Muscle of arm (tissue), 12 donors: ENCODE results near the gene DLGAP3. TPM values are rescaled to one million over a fixed set of nuclear protein-coding genes. Genes with fewer than 3 reads are reported as not detected.

ENCODE experiments used
- DNase-seq: peaks from one replicate; pipeline ENCODE4 v3.0.0-alpha.2; 2013
- polyA plus RNA-seq, 12 donors: library from polyadenylated mRNA; unstranded; fragments of 120-200 nt; gene quantifications; one replicate each; pipeline ENCODE4 v1.2.1, GENCODE V29; 2013; ENCODE audit not compliant: insufficient read length in 12 of 12

DLGAP3 gene
- polyA plus RNA-seq, 12 donors, result 0.07 to 3.4 (median 0.22) TPM; not detected in 2

DNA sequence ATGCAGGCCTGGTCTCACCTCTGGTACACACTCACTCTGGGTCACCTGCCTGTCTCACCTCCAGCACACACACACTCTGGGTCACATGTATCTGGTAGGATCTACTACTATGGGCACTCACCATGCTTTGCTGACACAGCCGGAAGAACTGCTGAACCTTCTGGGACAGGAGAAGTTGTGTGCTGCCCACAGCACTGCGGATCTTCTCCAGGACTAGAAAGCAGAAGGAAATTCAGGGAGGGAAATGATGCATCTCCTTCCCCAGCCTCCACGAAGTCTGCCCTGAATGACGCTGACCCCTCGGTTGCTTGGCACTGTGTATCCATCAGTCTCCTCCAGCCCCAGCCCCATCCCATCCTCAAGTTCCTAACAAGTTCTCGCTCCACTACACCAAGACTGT lies 62.0 kb downstream of the DLGAP3 start:
- no peak for DNase-seq

GRCh38 chr1:34866762-34867109 lies 62.7 kb downstream of the DLGAP3 start:
- no peak for DNase-seq

DNA sequence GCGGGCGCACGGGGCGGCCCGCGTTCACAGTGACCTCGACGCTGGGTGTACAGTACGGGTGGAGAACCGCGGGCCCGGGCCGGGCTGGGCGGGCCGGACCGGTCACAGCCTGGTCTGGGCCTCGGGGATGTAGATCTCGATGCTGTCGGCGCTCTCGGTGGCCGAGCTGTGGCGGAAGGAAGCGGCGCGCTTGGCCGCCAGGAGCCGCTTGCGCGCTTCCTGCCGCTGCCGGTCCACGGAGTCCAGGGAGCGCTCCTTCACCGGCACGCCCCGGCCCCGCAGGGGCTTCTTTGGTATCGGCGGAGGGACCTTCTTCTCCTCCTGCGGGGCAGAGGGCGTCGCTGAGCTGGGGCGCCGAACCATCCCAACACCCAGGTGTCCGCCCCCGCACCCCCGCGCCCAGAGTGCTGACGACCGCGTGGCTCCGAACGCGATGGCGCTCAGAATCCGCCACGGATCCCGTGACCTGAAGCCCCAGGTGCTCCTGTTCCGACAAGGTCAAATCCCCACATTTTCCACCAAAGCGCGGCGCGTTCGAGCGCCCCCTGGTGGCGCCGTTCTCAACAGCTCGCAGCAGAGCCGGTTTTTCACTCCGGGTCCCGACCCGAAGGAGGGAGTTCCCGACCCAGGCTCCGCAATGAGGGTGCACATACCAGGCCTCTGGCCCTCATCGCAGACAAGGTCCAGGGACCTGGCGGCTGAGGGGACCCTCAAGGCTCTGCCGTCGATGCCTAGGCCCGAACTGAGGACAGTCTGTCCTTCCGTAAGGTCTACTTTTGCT lies 63.3 kb downstream of the DLGAP3 start:
- peak; percentile 84 for DNase-seq

GRCh38 chr1:34865573-34865972 lies 63.9 kb downstream of the DLGAP3 start:
- no peak for DNase-seq

DNA sequence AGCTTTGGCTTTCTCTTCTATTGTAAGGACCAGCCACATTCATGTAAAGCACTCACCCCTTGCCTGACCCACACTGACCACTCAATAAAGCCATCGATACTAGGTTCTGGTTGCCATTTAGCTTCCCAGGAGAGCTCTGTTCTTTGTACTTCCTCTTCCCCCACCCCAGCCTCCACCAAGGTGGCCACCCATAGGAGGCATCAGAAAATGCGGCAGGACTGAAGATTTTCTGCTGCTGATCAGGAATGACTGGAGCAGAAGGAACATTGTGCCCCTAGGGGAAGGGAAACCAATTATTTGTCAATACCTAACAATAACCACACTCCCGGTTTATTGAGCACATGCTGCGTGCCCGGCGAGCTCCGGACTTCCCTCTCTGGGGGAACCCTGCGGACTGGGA lies 64.7 kb downstream of the DLGAP3 start:
- no peak for DNase-seq

DNA sequence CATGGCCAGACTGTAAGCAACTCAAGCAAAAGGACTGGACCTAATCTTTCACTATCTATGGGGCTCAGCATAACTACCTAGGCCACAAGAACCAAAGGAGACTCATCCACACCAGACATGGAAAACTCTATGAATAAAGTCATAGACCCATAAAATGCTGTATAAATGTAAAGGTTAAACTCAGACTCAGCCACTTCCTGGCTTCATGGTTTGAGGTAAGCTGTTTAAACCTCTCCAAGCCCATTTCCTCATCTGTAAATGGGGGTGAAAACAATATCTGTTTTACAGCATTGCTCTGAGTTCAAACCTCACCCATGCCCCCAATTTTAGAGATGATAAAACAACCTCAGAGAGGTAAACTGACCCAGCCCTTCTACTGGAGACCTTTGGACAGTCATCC lies 65.9 kb downstream of the DLGAP3 start:
- DNase-seq, result no peak

- peak; percentile 94 for DNase-seq
Observed at GRCh38 chr1:34859446-34860200, 69.8 kb downstream of the DLGAP3 start, which contains the start of gene SMIM12. Gene SMIM12, minus strand, starts transcription at chr1:34859749. Its CDS starts 3,772 bp downstream, at chr1:34855977.

GRCh38 chr1:34858901-34859445 lies 70.5 kb downstream of the DLGAP3 start:
- DNase-seq, result no peak

GRCh38 chr1:34856697-34857096 lies 72.8 kb downstream of the DLGAP3 start:
- DNase-seq, result no peak

DNA sequence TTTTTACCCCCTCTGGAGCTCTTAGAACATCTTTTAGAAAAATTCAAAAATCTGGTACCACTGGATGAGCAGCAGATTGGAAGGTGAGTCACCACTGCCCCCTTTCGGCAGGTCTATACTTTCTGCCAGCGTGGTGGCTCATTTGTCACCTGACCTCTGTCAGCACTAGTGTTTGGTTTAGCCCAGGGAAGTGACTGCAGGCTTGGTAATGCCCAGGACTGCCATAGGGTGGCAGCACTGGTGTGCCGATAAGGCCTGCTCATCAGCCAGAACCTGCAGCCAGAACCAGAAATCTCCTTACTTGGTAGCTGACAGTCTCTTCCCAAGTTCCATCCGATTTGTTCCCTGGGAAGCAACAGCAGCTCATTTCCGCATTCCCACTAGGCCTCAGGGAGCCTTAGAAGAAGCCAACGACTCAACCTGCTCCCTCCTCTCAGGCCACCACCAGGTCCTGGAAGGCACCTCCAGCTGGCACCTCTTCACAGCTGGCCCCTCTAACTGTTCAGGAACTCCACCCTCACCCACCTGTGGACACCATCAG lies 76.7 kb downstream of the DLGAP3 start:
- peak; percentile 70 for DNase-seq

GRCh38 chr1:34851431-34852105 lies 77.9 kb downstream of the DLGAP3 start:
- no peak for DNase-seq

GRCh38 chr1:34850382-34850781 lies 79.1 kb downstream of the DLGAP3 start:
- no peak for DNase-seq

DNA sequence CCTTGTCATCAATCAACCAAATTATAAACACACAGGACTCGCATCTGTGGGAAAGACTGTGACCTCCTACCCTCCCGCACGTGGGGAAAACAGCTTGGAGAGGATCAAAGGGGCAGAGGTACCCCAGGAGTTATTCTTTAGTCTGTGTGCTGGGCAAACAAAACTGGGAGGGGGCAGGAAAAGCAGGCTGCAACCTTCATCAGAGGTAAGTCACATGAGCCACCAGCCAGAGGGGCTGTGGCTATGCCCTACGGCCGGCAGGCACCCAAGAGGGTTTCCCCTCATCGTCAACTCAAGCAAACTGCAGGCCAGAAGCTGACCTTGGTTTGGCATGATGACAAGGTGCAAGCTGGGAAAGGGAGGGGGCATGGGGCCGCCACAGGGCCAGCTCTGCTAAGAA lies 82.4 kb downstream of the DLGAP3 start:
- DNase-seq, result no peak

DNA sequence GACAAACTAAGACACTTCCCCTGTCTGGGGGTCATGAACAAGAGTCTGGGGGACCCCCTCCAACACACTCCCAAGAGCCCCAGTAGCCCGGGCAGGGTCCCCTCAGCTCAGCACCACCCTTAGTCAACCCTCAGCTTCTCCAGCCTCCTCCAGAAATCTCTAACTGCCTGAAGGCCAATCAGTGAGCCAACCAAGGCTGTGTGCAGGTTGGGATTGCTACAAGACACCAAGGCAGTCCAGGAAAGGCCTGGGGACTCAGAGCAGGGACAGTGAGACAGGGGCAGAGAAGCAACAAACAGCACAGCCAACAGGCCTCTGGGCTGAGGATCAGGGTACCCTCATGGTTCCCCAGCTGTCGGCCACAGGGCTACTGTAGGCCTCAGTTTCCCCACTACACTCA lies 83.2 kb downstream of the DLGAP3 start:
- DNase-seq, result no peak

GRCh38 chr1:34845131-34845901 lies 84.1 kb downstream of the DLGAP3 start:
- DNase-seq, result no peak

DNA sequence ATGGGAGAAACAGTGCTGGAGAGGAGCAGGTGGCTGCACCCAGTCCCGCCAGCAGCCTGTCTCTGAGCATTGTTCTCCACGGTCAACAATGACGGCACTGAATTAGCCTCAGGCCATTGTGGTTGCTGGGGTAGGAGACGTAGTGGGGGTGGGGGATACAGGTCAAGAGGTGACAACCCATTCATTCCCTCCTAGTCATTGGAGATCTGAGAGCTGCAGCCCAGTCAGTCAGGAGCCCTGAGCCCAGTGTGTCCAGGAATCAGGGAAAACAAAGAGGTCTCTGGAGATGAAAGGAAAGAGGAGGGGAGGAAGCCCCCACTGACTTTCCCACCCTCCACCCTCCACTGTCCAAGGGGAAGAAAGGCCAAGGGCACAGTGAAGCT lies 85.2 kb downstream of the DLGAP3 start:
- DNase-seq, result no peak

DNA sequence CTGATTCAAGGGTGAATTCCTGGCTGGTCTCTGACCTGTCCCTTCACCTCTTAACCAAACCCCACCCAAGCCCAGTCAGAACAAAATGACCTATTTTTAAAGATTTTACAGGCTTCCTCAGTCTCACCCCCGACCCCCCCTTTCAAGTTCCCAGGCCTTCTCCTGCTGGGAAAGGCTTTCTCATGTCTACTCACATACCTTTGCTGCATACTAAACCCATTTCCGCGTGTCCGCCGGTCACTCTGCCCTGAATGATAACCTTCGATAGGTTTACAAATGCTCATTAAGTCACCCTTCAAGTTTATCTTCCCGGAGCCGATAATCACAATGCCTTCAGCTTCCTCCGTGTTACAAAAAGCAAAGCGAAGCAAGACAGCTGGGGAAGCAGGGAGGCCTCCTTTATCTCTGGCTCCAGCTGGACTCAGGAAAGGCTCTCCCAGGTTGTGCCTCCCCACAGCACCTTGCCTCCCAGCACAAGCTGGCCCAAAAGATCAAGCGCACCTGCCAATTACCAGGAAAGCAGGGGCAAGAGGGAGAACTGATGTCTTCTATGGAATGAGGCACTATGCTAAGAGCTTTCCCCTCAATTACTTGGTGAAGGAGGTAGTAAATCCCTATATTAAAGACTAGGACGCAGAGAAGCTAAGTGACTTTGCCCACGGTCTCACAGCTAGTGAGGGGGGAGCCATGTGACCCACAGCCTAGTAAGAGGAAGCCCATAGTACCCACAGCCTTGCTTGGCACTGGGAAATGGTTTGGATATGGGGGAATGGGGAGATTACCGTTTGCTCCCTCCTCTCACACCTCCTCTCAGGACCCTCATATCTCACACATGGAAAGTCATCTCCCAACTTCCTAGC lies 85.8 kb downstream of the DLGAP3 start:
- DNase-seq, result no peak

DNA sequence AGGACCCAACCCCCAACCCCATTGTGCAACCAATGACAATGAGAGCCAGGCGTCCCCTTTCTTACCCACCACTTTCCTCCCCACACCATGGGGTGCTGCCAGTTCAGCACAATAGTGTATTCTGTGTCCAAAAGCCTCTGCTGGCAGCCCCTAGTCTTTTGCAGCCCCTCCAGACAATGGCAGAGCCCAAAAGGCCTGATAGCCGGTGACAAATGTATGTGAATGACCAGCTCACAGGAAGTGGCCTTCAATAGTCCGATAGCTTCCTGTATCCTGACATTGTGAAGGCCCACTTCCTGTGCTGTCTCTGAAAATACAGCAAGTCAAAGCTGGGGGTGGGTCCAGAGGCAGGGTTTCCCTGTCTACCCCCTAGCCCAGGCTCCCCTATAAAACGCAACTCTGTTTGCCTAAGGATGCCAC lies 86.5 kb downstream of the DLGAP3 start:
- DNase-seq, result no peak

DNA sequence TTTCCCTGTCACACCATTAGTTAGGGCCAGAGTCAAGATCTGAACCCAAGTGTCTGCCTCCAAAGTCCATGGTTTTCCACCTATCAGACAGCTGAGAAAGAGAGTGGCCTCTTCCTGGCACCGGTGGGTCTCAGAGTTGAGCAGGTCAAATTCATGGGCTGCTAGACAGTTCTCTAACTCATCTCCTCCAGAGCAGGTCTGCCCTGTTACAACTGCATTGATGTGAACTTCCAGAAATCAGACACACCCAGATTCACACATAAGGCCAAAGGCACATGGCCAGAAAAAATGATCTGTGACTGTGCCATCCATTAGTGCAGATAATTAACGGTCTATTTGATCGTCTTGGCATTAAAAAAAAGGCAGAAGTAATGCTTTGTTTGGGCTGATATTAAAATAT lies 87.4 kb downstream of the DLGAP3 start:
- DNase-seq, result no peak

DNA sequence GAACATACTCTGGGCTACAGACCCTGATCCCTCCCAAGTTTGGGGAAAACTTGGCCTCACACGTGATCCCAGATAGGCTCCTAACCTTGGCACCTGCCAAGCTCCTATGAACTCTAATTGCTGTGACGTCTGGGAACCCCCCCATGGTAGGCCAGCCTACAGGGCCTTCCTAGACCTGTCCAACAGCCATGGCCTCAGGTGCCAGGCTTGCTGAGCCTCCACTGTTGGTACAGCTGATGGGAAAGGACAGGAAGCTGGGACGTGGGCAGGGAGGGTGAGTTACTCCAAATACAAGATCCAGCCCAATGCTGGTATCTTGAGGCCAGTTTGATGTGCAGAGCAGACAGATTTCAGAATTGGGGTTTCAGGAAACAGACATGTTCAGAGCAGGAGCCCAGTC lies 89.0 kb downstream of the DLGAP3 start:
- DNase-seq, result no peak
